Measurements from ENCODE around the gene ARPC1B.

DNA sequence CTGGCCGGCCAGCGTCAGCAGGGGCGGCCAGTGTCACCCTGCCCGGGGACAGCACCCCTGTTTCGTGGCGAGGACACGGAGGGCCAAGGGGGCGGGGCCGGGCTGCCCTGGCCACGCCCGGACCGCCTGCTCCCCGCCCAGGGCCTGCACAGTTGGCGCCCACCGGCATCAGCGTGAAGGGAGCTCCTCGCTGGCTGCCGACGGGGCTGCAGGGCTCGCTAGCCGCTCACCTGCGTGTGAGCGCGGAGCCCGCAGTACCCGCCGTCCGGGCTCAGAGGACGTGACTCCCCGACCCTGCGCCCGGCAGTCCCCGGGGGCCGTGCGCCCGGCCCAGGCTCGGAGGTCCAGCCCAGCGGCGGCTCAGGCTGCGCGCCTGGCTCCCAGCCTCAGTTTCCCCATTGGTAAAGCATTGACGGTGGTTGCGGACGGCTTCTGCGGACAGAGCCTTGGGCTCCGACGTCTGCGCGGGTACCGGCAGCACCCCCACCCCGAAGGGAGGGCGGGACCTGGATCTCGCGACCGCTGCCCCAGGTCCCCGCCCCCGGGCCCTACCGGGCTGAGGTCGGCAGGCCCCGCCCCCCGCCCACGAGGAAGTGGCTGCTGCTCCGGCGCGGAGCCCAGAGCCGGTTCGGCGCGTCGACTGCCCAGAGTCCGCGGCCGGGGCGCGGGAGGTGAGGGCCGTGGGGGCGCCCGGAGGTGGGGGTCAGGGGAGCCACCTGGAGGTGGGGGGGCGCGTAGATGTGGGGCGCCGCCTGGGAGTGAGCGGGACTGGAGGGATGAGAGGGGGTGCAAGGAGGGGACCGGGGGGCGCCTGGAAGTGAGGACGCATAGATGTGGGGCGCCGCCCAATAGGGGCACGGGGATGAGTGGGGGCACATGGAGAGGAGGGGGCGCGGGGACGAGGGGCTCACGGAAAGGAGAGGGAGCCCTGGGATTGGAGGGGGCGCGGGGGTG, at the start of gene ARPC1B:
- TF ChIP-seq, protein P1, sequence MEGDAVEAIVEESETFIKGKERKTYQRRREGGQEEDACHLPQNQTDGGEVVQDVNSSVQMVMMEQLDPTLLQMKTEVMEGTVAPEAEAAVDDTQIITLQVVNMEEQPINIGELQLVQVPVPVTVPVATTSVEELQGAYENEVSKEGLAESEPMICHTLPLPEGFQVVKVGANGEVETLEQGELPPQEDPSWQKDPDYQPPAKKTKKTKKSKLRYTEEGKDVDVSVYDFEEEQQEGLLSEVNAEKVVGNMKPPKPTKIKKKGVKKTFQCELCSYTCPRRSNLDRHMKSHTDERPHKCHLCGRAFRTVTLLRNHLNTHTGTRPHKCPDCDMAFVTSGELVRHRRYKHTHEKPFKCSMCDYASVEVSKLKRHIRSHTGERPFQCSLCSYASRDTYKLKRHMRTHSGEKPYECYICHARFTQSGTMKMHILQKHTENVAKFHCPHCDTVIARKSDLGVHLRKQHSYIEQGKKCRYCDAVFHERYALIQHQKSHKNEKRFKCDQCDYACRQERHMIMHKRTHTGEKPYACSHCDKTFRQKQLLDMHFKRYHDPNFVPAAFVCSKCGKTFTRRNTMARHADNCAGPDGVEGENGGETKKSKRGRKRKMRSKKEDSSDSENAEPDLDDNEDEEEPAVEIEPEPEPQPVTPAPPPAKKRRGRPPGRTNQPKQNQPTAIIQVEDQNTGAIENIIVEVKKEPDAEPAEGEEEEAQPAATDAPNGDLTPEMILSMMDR (IDR thresholded peaks at IDR 0.05), result no peak
- no peak for TF ChIP-seq EZH2 (IDR thresholded peaks at IDR 0.05; ENCODE audit: borderline replicate concordance, insufficient read depth, low read depth, low read length, poor library complexity, severe bottlenecking)

Measured in B cell (primary cell).